ENCODE results near the gene TBXAS1.

Gene TBXAS1

DNA sequence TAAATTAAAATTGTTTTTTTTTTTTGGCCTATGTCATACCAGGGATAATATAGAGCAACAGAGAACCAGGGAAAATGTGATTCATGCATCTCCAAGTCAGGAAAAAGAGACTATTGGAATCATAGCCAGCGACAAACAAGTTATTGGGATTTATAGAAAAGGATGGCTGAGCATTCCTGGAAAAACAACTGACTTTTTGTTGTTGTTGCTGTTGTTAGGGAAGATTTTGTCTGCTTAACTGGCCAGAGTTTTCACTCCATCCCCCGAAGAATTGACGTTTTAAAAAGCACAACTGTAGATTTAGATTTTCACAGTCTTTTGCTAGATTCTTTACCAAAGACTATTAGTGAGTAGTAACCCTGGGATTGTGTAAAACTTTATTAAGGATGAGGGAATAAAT, 112.4 kb downstream of the TBXAS1 start:
- DNase-seq (ENCODE audit: low read depth), result no peak
- no peak overlapping the region for H3K4me3 ChIP-seq (ENCODE audit: low read depth, low read length)
- TF ChIP-seq, protein P1, sequence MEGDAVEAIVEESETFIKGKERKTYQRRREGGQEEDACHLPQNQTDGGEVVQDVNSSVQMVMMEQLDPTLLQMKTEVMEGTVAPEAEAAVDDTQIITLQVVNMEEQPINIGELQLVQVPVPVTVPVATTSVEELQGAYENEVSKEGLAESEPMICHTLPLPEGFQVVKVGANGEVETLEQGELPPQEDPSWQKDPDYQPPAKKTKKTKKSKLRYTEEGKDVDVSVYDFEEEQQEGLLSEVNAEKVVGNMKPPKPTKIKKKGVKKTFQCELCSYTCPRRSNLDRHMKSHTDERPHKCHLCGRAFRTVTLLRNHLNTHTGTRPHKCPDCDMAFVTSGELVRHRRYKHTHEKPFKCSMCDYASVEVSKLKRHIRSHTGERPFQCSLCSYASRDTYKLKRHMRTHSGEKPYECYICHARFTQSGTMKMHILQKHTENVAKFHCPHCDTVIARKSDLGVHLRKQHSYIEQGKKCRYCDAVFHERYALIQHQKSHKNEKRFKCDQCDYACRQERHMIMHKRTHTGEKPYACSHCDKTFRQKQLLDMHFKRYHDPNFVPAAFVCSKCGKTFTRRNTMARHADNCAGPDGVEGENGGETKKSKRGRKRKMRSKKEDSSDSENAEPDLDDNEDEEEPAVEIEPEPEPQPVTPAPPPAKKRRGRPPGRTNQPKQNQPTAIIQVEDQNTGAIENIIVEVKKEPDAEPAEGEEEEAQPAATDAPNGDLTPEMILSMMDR (IDR thresholded peaks at IDR 0.05; ENCODE audit: control insufficient read depth, extremely low read depth, insufficient read depth), result no peak

DNA sequence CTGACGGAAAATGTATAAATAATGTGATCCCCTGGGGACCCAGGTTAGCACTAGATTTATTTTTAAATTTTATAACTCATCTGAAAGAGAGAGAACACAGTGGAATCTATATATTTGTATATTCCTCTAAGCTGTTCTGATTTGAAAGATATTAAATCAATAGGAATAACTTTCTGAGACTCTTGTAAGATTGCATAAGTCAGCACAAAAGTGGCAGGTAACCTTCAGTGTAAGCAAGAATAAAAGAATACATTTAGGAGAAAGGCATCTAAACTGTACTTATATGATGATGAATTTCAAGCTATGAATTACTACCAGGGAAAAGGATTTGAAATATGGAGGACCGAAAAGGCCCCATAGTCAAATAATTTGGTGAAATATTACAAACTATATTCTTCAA, 112.8 kb downstream of the TBXAS1 start:
- H3K4me3 ChIP-seq (ENCODE audit: low read depth, low read length), result no peak overlapping the region
- DNase-seq (ENCODE audit: low read depth), result no peak
- TF ChIP-seq, protein P1 (IDR thresholded peaks at IDR 0.05; ENCODE audit: control insufficient read depth, extremely low read depth, insufficient read depth), result no peak

DNA sequence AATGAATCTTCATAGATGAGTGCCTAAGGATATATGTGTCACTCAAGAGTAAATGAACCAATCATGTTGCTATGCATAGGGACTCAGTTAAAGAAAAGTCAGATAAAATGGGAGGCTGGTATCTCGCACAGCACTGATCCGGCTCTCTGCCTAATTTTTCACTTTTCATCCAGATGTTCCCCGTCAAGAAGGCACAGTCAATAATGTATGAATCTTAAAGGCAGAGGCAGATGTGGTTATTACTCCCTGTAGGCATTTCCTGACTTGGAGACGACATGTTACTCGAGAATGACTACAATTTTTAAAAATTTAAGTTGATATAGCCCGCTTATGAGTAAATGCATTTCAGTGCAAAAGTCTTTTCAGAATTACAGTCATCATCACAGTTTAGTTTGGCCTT, 113.6 kb downstream of the TBXAS1 start:
- H3K4me3 ChIP-seq (ENCODE audit: low read depth, low read length), result no peak overlapping the region
- TF ChIP-seq, protein P1 (IDR thresholded peaks at IDR 0.05; ENCODE audit: control insufficient read depth, extremely low read depth, insufficient read depth), result no peak
- no peak for DNase-seq (ENCODE audit: low read depth)

DNA sequence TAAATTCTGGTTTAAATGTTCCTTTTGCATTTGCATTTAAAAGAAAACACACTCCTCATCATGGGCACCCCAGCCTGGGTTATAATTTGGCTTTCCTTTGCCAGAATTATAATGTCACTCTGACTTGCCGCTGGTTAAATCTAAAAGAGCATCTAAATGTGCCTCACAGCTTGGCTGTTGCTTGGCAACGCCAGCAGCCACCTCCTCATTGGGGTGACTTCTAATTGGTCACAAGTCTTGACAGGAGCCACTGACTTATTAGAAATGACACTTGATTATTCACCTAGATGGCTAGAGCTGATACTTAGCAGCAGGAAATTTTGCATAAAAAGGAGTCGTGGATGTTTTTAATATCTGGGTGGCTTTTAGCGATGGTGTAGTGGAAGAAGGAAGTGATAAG, 114.3 kb downstream of the TBXAS1 start:
- no peak for DNase-seq (ENCODE audit: low read depth)

DNA sequence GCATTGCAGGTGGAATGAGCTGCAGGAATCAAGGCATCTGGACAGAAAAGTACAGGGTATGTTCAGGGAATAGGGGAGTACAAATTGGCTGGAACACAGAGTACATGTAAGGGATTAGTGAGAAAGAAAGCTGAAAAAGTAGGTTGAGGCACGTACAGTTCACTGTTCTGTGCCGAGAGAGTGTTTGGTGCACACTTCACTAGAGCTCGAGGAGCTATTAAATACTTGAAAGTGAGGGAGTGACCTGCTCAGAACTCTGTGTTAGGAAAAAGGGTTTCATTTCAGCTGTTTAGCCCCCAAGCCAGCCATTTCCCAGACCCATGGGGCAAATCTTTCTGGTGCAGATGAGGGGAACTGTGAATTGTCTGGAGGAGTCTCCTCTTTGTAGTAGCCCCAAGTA, 115.2 kb downstream of the TBXAS1 start:
- H3K4me3 ChIP-seq (ENCODE audit: low read depth, low read length), result no peak overlapping the region
- no peak for DNase-seq (ENCODE audit: low read depth)
- TF ChIP-seq, protein P1 (IDR thresholded peaks at IDR 0.05; ENCODE audit: control insufficient read depth, extremely low read depth, insufficient read depth), result no peak

More for the DNA sequence above, 114.3 kb downstream of the TBXAS1 start:
- no peak overlapping the region for H3K4me3 ChIP-seq (ENCODE audit: low read depth, low read length)
- TF ChIP-seq, protein P1 (IDR thresholded peaks at IDR 0.05; ENCODE audit: control insufficient read depth, extremely low read depth, insufficient read depth), result no peak

DNA sequence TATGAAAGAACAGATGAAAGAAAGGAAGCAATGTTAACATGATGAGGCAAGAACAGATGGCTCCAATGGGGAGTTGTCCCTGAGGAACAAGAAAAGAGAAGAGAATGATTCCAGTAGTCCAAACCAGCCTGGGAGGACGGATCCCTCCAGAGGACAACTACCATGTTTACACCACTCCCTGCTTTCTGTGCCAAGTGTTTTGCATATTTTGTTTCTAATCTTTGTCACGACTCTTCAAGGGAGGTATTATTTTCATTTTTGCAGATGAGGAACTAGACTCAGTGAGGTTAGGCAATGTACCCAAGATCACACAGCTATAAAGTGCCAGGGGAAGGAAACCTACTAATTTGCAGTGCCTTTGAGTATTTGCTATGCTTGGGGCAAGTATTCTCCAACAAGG, 117.5 kb downstream of the TBXAS1 start:
- TF ChIP-seq, protein P1 (IDR thresholded peaks at IDR 0.05; ENCODE audit: control insufficient read depth, extremely low read depth, insufficient read depth), result no peak
- no peak overlapping the region for H3K4me3 ChIP-seq (ENCODE audit: low read depth, low read length)
- no peak for DNase-seq (ENCODE audit: low read depth)

DNA sequence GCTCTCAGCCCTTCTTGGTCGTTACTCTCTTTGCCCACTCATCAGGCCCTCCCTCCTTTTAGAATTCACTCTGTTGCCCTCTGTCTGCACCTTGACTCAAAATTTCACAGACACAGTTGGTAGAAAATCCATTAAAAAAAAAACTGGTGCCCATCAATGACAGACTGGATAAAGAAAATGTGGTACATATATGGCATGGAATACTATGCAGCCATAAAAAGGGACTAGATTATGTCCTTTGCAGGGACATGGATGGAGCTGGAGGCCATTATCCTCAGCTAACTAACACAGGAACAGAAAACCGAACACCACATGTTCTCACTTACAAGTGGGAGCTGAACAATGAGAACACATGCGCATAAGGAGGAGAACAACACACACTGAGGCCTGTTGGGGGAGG, 118.0 kb downstream of the TBXAS1 start:
- no peak for DNase-seq (ENCODE audit: low read depth)
- H3K4me3 ChIP-seq (ENCODE audit: low read depth, low read length), result no peak overlapping the region
- TF ChIP-seq, protein P1 (IDR thresholded peaks at IDR 0.05; ENCODE audit: control insufficient read depth, extremely low read depth, insufficient read depth), result no peak

All from LNCaP clone FGC (cell line).